ENCODE results near the gene PTPRM.

PTPRM gene

GRCh38 chr18:7847357-7848053 lies 280.4 kb downstream of the PTPRM start:
- DNase-seq = no peak

- no peak for DNase-seq
These were observed 280.9 kb downstream of the PTPRM start for GRCh38 chr18:7848054-7848412.

DNA sequence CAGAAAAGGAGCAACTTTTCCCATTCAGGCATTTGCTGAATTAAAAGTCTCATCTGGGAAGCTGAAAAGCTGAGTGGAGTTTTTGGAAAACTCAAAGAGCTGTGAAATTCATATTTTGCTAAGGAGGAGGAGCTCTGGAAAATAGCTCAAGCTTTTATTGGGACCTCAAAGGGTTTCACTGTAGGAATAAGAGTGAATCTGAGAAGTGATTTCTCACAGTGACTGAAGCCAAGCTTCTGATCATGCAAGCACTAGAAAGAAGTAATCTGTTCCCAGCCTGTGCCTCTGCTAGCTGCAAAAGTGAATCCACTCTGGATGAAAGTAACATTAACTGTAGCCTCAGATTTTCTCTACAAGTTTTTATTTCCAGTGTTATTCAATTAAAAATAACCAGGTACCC lies 283.3 kb downstream of the PTPRM start:
- no peak for DNase-seq

DNA sequence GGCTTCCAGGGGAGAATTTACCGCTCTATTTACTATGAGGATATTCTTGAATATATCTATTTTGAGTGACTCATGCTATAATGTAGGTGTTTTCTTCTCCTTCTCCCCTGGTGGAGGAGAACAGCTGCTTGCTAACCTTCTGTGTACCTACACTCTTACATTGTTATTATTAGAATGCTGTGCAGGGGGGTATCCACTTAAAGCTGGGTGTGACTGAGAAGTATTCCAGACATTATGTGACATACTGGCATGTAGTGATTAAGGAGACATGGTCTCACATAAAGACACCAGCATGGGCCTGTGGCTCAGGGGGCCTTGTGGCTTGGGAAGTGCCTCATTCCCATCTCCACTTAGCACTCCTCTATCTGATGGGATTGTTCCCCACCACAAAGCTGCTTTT lies 287.9 kb downstream of the PTPRM start:
- no peak for DNase-seq

GRCh38 chr18:7855671-7856070 lies 288.6 kb downstream of the PTPRM start:
- DNase-seq = no peak

- DNase-seq = no peak
These were observed 289.0 kb downstream of the PTPRM start for GRCh38 chr18:7856116-7856515.

DNA sequence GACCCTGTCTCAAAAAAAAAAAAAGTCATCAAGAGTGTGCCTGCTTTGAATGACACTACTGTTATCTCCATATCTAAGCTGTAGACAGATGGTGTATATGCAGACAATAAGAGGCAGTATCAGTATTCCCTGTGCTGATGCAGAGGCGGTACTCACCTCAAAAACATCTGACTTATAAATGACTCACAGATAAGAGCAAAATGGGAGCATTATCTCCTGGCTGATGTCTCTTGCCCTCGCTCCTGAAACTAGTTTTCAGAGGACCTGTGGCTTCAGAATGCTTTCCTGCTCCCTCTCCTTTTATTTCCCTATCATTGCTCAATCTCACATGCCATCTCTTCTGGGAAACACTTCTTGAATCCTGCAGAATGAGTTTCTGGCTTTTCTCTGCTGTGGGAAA lies 289.6 kb downstream of the PTPRM start:
- DNase-seq = no peak

GRCh38 chr18:7857562-7857961 lies 290.4 kb downstream of the PTPRM start:
- no peak for DNase-seq

DNA sequence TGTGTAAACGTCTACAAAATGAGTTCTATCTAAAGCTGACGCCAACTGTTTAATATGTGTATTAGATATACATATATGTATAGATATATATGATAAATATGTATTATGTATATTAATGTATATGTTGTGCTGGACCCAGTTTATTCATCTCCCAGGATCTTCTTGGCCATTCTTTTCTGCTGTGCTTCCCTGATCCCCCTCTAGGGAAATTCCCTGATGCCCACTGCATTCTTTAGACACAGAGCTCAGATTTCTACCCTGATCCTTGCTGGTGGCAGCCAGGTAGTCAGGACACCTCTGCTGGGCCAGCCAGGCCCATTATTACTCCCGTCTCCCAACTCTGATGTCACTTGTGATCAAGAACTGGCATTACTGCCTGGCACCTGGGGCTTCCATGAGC lies 292.0 kb downstream of the PTPRM start:
- no peak for DNase-seq

DNA sequence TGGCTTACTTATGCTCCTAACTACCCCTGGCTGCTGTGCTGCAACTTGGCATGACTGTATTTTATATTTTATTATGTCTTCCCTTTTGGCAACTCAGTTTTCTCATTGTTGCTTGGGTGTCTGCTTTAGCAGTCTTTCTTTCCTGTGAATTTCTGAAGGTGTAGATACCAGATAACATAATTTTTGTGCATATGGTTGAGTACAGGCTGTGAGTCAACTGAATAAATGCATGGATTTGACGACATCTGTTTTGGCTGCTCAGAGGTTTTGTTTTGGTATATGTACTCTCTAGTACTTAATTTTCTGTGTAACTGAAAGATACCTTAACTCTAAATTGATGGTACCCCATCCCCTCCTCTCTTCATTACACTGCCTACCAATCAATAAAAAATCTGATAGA lies 303.1 kb downstream of the PTPRM start:
- no peak for DNase-seq

GRCh38 chr18:7870855-7871254 lies 303.7 kb downstream of the PTPRM start:
- DNase-seq = no peak

DNA sequence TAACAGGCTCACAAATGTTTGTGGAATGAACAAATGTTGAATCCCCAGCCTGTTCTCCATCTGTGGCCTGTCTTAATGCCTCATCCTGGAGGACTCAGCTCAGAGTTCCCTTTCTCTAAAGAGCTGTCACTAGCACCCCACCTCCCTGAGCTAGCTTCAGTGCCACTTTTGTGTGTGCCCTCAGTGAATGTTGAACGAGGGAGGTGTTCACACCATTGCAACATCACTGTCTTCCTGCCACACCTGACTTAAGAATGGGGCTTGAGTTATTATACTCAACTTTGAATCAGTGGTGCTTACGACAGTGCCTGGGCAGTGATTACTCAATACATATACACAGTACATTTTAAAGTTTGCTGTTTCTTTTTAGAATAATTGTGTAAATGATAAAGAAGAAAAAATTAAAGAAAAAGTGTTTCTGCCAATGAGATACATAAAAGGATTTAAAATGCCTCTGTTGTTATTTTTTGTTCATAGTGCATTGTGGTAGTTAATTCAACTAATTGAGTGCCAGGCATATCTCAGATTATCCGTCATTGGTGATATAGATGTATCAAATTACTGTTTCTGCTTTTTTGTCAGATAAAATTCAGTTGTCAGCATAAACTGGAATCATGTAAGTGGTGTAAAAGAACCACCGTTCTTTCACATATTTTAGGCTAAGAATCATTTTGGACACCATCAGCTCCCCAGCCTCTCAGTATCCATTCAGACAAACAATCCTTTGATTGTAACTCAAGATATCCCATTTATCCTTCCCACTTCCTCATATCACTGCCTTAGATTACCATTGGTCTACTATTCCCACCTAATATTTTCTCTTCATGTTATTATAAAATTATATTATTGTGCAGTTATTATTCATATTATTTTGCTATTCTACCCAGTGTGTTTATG lies 304.7 kb downstream of the PTPRM start:
- DNase-seq = no peak

- DNase-seq = no peak
These were observed 305.5 kb downstream of the PTPRM start for GRCh38 chr18:7872569-7872968.

GRCh38 chr18:7873316-7873715 lies 306.2 kb downstream of the PTPRM start:
- no peak for DNase-seq

DNA sequence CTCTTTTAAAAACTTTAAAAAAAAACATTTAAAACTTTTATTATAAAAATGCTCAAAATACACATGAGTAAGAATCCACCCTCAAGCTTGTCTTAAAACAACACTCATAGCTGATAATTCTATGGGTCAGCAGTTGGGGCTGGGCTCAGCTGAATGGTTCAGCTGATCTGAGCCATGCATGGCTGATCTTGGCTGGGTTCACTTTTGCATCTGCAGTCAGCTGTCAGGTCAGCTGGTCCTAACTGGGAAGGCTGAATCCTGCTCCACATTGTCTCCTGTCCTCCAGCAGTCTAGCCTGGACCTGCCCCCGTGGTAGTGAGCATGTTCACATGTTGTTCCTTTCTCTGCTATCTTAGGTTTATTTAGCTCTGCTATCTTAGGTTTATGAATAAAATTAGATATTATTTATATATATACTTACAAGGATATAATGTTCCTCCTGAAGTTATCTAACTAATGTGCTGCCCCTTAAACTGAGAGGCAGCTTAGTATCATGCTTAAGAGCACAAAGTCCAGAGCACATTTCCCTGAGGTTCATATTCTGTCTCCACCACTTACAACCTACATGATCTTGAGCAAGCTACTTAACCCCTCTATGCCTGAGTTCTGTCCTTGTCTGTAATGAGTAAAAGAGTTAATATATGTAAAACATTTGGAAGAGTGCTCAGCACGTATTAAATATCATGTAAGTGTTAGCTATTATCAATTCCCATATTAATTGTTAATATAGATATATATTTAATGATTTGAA lies 309.4 kb downstream of the PTPRM start:
- no peak for DNase-seq

GRCh38 chr18:7877609-7878008 lies 310.5 kb downstream of the PTPRM start:
- no peak for DNase-seq

DNA sequence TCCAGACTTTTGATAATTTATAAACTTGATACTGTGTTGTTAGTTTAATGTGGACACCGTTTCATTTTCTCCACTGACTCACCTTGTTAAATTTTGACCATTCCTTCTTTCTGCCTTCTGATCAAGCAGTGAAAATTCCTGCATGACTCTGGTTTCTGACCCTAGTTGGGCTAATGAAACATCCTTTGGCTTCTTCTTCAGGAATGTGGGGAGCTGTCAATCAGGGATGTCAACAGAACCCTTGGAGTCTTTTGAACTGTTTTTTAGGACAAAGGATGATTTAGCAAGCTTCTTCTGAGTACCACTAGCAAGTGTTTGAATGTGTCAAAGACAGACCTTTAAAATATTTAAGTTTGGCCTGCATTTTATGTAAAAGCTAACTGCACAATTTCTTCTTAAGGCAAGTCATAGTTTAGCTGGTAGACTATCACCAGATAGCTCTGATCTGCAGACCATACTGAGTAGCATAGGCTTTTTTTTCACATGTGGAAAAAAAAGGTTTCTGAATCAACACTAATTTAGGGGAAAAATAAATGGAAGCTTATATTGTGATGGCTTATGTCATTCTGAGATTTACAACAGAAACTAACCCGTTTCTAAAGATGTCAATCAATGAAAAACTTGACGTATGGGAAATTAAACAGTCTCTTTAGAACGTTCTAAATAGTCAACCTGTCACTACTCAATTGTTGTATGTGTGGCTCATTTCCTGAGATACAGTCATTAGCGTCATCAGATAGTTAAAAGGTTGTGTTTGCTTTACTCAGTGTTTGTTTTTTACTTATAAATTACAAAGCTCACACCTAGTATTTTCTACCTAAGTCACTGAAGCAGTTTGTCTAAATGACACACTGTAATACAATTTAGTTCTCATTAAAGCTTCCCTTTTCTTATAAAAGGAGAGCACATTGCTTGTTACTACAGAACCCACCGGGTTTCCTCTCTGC lies 311.4 kb downstream of the PTPRM start:
- no peak for DNase-seq

GRCh38 chr18:7879717-7880116 lies 312.6 kb downstream of the PTPRM start:
- no peak for DNase-seq

- no peak for DNase-seq
These were observed 318.7 kb downstream of the PTPRM start for GRCh38 chr18:7885865-7886264.

DNA sequence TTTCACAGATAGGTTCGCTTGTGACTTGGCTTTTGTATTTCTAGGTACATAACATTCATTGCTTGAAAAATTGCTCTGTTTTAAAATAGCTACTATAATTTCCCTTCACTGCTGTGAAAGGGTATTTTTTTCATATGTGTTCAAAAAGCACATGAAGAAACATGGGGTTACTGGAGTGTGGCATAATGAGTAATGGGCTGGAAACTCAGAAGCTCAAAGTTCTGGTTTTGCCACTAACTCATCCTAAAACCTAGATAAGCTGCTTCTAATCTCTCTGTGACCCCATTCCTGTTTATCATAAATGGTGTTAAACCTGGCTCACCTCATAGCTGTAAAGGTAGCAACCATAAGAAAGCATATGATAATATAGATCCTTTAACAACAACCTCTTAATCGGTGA lies 319.3 kb downstream of the PTPRM start:
- DNase-seq = no peak

DNA sequence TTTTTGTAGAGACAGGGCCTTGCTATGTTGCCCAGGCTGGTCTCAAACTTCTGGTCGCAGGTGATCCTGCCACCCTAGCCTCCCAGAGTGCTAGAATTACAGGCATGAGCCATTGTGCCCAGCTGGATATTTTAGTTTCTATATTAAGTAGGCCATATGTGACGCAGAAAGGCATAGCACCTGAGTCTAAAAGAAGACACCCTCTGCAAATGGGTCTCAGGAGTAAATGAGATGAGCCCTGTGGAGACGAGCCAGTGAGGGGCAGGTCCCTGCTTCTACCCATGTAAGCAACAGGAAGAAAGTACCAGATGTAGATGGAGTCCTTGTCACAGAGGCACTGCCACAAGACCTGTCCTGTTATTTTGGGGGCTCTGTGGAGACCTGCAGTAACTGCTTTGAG lies 322.4 kb downstream of the PTPRM start:
- DNase-seq = no peak

Data from hypothalamus (tissue), 51 donors.